Gastroesophageal sphincter (tissue), 4 donors: ENCODE results near the gene STARD10. TPM values are rescaled to one million over a fixed set of nuclear protein-coding genes. Genes with fewer than 3 reads are reported as not detected.

Experiments
- ATAC-seq: fragments of 150-250 bp; one replicate; pipeline ENCODE4 v1.9.1; 2016; ENCODE audit warnings: mild to moderate bottlenecking, moderate library complexity
- H3K27ac ChIP-seq, 4 donors: fragments of 200-600 bp; sonication (generic) in 3 of 4; 1 replicate in 3 of 4; 2 replicates in 1 of 4; pipeline ENCODE4 v1.5.1; 2016 to 2019
- H3K27me3 ChIP-seq: fragments of 200-600 bp; sonication (generic); one replicate; pipeline ENCODE4 v1.5.1; 2019
- H3K36me3 ChIP-seq, 2 donors: fragments of 200-600 bp; sonication (generic); one replicate each; pipeline ENCODE4 v1.5.1; 2019; ENCODE audit warnings: control low read depth in 1 of 2
- H3K4me1 ChIP-seq, 3 donors: fragments of 200-600 bp; sonication (generic); 1 replicate in 2 of 3; 2 replicates in 1 of 3; pipeline ENCODE4 v1.5.1; 2016 to 2019; ENCODE audit warnings: control low read depth in 2 of 3
- H3K4me3 ChIP-seq, 2 donors: fragments of 200-600 bp; sonication (generic); one replicate each; pipeline ENCODE4 v1.5.1; 2019; ENCODE audit warnings: mild to moderate bottlenecking in 1 of 2, moderate library complexity in 1 of 2
- H3K9me3 ChIP-seq, 3 donors: fragments of 200-600 bp; sonication (generic); one replicate each; pipeline ENCODE4 v1.5.1; 2017 to 2019; ENCODE audit warnings: control low read depth in 2 of 3
- EP300 ChIP-seq: sonication (generic); formaldehyde crosslinking; IDR thresholded peaks from one replicate; pipeline ENCODE4 v1.6.1; 2017; ENCODE audit warnings: antibody characterized with exemption, mild to moderate bottlenecking
- POLR2A ChIP-seq, 2 donors: fragments of 450-650 bp; IDR thresholded peaks; one replicate each; pipeline ENCODE4 v1.6.1; 2017; ENCODE audit warnings: antibody characterized with exemption in 2 of 2, mild to moderate bottlenecking in 2 of 2, moderate library complexity in 1 of 2
- POLR2AphosphoS5 ChIP-seq: sonication (generic); formaldehyde crosslinking; IDR thresholded peaks from one replicate; pipeline ENCODE4 v1.6.1; 2017; ENCODE audit warnings: antibody characterized with exemption
- WGBS, 2 donors: methylation state at CpG; one replicate each; pipeline ENCODE4 v1.1.5; 2018; ENCODE audit warnings: low coverage in 1 of 2; 5-methylcytosine and 5-hydroxymethylcytosine counted together
- total RNA-seq, 4 donors: library from RNA; depleted of rRNA; stranded (reverse); fragments of >200 nt; gene quantifications; one replicate each; pipeline ENCODE4 v1.1.0, GENCODE V29; 2016
- TF ChIP-seq, protein P1 (sequence below), 4 experiments: fragments of 200-600 bp in 2 of 4; fragments of 450-650 bp in 2 of 4; sonication (generic) in 1 of 4; IDR thresholded peaks; one replicate each; pipeline ENCODE4 v1.5.1; 2017 to 2019; ENCODE audit warnings: antibody characterized with exemption in 4 of 4, mild to moderate bottlenecking in 2 of 4, moderate library complexity in 2 of 4

STARD10 gene
- total RNA-seq, 4 donors from 2014 or later: 35.8 to 56.6 (median 45.0) TPM

DNA sequence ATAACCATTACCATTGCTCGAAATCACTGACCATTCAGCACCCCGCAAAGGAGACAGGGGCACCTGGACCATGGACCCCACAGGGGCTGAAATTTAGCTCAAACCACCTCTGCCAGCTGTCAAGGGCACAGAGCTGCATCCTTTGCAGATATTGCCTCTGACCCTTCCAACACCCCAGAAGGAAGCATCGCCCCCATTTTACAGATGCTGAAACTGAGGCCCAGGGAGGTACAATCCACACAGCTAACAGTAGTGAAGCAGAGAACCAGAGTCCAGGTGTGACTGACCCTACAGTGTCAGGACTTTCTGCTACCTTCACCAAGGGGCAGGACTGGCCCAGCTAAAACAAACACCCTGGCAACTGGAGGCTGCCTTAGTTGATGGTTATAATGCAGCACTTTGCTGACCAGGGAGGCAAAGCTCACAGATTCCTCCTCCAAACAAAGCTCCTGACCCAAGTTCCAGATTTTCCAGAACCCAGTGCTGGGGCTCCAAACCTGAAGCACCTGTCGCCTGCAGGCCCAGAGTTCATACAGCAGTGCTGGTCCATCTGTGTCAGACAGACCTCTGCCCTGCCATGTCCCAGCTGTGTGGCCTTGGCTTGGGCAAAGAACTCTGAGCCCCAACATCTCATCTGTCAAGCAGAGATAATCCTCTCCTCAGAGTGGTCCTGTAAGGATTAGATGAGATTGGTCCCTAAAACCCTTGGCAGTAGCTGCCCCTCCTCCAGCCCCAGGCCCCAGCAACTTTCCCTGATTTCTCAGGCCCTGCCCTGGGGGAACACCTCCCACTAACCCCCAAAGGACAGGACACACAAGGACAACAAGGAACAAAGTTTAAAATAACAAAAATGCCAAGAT lies 26.4 kb downstream of the STARD10 start:
- 100% methylated on average over 2 of the region's 4 CpGs; no CpG with 5 or more reads in 1 of the 2 donors for WGBS, 2 donors
- H3K9me3 ChIP-seq: no peaks in the 10 kb centered on the region
- peaks cover 0 to 6% (median 0%) of the 10 kb centered on the region in 3 donors for H3K4me1 ChIP-seq
- no peak for ATAC-seq
- TF ChIP-seq POLR2AphosphoS5 (no peak), POLR2A (IDR thresholded peaks at IDR 0.05) (no peak)
- TF ChIP-seq, protein P1, sequence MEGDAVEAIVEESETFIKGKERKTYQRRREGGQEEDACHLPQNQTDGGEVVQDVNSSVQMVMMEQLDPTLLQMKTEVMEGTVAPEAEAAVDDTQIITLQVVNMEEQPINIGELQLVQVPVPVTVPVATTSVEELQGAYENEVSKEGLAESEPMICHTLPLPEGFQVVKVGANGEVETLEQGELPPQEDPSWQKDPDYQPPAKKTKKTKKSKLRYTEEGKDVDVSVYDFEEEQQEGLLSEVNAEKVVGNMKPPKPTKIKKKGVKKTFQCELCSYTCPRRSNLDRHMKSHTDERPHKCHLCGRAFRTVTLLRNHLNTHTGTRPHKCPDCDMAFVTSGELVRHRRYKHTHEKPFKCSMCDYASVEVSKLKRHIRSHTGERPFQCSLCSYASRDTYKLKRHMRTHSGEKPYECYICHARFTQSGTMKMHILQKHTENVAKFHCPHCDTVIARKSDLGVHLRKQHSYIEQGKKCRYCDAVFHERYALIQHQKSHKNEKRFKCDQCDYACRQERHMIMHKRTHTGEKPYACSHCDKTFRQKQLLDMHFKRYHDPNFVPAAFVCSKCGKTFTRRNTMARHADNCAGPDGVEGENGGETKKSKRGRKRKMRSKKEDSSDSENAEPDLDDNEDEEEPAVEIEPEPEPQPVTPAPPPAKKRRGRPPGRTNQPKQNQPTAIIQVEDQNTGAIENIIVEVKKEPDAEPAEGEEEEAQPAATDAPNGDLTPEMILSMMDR (IDR thresholded peaks at IDR 0.05): no peak
- H3K4me3 ChIP-seq: no peak overlapping the region
- peaks cover 0 to 4% of the 10 kb centered on the region in 2 donors for H3K36me3 ChIP-seq
- H3K27me3 ChIP-seq: no peaks in the 10 kb centered on the region
- H3K27ac ChIP-seq: no peak overlapping the region

DNA sequence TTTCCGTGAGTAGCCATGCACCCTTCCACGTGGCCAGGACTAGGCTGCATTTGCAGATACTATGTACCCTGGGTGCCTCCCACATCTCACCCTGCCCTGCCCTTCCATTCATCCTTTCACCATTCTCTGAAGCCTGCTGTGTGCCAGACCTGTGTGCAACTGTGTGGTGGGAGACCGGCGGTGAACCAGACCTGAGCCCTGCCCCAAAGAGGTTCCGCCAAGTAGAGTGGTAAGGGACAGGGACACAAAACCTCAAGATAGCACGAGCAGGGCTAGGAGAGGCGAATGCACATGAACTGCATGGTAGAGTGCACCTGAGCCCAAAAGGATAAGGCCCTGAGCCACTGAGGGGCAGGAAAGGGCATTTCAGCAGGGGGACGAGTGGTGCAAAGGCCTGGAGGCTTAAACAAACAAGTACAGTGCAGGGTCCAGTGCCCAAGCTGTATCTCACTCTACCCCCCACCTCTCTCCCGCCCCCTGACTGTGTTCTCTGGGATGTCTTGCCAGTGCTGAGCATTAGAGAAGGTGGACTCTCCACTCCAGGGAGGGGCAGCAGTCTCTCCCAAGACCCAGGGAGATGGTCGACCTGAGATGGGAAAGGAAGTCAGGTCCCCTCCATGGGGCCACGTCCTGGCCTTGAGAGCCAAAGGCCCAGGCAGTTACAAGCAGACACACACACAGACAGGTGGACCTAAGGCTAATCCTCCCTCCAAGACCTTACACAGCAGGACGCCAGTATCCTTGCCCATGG lies 27.5 kb downstream of the STARD10 start:
- ATAC-seq: no peak
- WGBS, 2 donors: 91 to 92% methylated on average over 4 to 6 of the region's 12 CpGs
- TF ChIP-seq EP300: no peak
- TF ChIP-seq, protein P1 (IDR thresholded peaks at IDR 0.05): no peak
- TF ChIP-seq POLR2A (IDR thresholded peaks at IDR 0.05): no peak
- TF ChIP-seq POLR2AphosphoS5: no peak
- Histone ChIP-seq H3K27me3 (no peaks in the 10 kb centered on the region), H3K4me1 (no peaks in the 10 kb centered on the region), H3K27ac (no peak overlapping the region), H3K4me3 (no peak overlapping the region), H3K9me3 (no peaks in the 10 kb centered on the region), H3K36me3 (no peaks in the 10 kb centered on the region)

DNA sequence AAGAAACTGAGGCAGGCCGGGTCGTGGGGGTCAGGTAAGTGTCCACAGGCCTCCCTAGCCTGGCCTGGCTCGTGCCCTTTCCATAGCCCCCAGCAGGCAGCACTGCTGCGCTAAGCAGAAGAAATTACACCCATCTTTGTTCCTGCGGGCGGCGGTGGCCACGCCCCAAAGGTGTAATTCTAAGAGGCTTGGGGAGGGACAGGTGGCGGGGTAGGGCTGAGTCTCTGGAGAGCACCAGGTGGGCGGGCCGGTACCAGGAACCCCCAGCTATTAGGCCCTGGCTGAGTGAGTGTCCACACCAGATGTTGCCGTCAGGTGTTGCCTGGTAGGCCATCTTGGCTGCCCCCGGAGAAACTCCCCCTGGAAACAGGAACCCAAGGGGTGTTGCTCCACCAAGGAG lies 29.3 kb downstream of the STARD10 start:
- Histone ChIP-seq H3K27ac (no peak overlapping the region), H3K27me3 (no peaks in the 10 kb centered on the region), H3K4me3 (no peak overlapping the region), H3K9me3 (no peaks in the 10 kb centered on the region), H3K36me3 (no peaks in the 10 kb centered on the region), H3K4me1 (no peaks in the 10 kb centered on the region)
- WGBS, 2 donors: 20 to 85% methylated on average over 1 to 4 of the region's 13 CpGs
- TF ChIP-seq, protein P1 (IDR thresholded peaks at IDR 0.05): no peak
- no peak for TF ChIP-seq EP300
- no peak for TF ChIP-seq POLR2AphosphoS5
- no peak for TF ChIP-seq POLR2A (IDR thresholded peaks at IDR 0.05)
- ATAC-seq: no peak

DNA sequence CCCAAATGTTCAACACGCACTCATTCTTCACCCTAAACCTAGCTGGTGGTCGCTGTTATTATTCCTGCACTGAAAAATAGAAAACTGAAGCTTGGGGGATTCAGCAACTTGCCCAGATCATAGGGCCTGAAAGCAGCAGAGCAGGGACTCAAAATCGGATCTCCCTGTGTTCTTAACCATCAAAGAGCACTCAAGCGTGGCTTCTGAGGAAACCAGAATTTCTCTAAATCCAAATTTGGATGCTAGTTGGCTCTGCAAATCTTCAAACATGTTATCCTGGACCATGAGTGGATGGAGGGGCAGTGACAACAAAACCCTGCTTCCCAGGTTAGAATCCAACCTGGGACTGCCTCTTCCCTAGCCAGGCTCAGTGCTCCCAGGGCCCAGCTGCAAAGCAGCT lies 30.0 kb downstream of the STARD10 start:
- 75 to 92% methylated on average over 2 to 3 of the region's 4 CpGs for WGBS, 2 donors
- H3K9me3 ChIP-seq: no peaks in the 10 kb centered on the region
- H3K36me3 ChIP-seq: peaks cover 0 to 4% of the 10 kb centered on the region in 2 donors
- no peak for ATAC-seq
- H3K27ac ChIP-seq: no peak overlapping the region
- TF ChIP-seq, protein P1 (IDR thresholded peaks at IDR 0.05): no peak
- TF ChIP-seq POLR2AphosphoS5 (no peak), POLR2A (IDR thresholded peaks at IDR 0.05) (no peak), EP300 (no peak)
- peaks cover 0 to 4% (median 0%) of the 10 kb centered on the region in 3 donors for H3K4me1 ChIP-seq
- no peaks in the 10 kb centered on the region for H3K27me3 ChIP-seq
- no peak overlapping the region for H3K4me3 ChIP-seq
